OCI-LY1 (cell line): ENCODE measurements around the gene SPDYE3.
"Not testable (repeated sequence)": the region's sequence is repeated elsewhere in the genome, so short reads cannot be mapped to it uniquely, and the experiment has no call there.

ENCODE experiments used
- CTCF ChIP-seq: fragments of 200-600 bp; sonication (generic), shearing (Covaris generic); IDR thresholded peaks from 2 replicates; pipeline ENCODE4 v1.5.1; 2017; ENCODE audit warnings: mild to moderate bottlenecking, antibody characterized with exemption, low read length, moderate library complexity, mixed read lengths
- EZH2 ChIP-seq: fragments of 200-600 bp; sonication (generic), shearing (Covaris generic); IDR thresholded peaks from 2 replicates; pipeline ENCODE4 v1.8.0; 2017; ENCODE audit warnings: borderline replicate concordance, mixed run types, mild to moderate bottlenecking, antibody characterized with exemption, low read length, moderate library complexity, mixed read lengths

GRCh38 chr7:100335566-100336466 lies 28.3 kb downstream of the SPDYE3 start:
- TF ChIP-seq CTCF, EZH2: not testable (repeated sequence)
